GM12878 (cell line): ENCODE measurements around the gene CHRDL2.

Experiments used
- E2F8 ChIP-seq: fragments of 450-650 bp; IDR thresholded peaks from 2 replicates; pipeline ENCODE4 v1.6.1; 2018; ENCODE audit warnings: mild to moderate bottlenecking, low read depth, moderate library complexity; ENCODE audit not compliant: partially characterized antibody
- SMC3 ChIP-seq: IDR thresholded peaks from 2 replicates; pipeline ENCODE4 v1.6.1; 2011; ENCODE audit warnings: low read length, improper control_type of control experiment, borderline replicate concordance
- ZNF384 ChIP-seq: IDR thresholded peaks from 2 replicates; pipeline ENCODE4 v1.6.1; 2012; ENCODE audit warnings: low read depth, mild to moderate bottlenecking, low read length, improper control_type of control experiment, borderline replicate concordance

GRCh38 chr11:74702383-74703007 is 28.7 kb downstream of the CHRDL2 start:
- peak; percentile 86 for TF ChIP-seq SMC3
- TF ChIP-seq E2F8: no peak
- TF ChIP-seq ZNF384: no peak
